Measurements from ENCODE around the gene RBP5. TPM values are rescaled to one million over a fixed set of nuclear protein-coding genes. Genes with fewer than 3 reads are reported as not detected.

RBP5 gene
- total RNA-seq, 4 donors from 2014 or later: 2.8 to 4.5 TPM; not detected in 2

DNA sequence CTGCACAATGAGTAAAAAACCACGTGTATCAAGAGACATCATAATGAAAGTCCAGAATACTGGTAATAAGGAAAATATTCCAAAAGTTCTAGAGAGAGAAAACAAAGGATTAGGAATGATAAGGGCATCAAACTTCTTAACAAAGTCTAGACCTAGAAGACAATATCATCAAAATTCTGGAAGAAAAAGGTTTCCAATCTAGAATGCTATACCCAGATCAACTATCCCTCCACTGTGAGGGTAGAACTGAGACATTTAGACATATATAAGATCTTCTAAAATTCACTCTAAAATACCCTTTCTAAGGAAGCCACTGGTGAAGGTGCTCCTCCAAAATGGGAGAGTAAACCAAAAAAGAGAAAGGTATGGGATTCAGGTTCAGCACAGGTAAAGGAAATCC is 22.6 kb downstream of the RBP5 start:
- DNase-seq: no peak
- peaks cover 5 to 14% of the 10 kb centered on the region in 2 donors for H3K4me1 ChIP-seq
- intact Hi-C loops (cut with DNase I): no loop called here
- H3K9me3 ChIP-seq: no peaks in the 10 kb centered on the region
- no peak overlapping the region for H3K4me3 ChIP-seq (replicated peaks in 1 of 3)
- H3K27me3 ChIP-seq: no peaks in the 10 kb centered on the region
- no peak overlapping the region for H3K27ac ChIP-seq
- WGBS, 2 donors: 88 to 91% methylated on average over 1 of the region's 1 CpG
- no peaks in the 10 kb centered on the region for H3K36me3 ChIP-seq
- TF ChIP-seq CTCF (IDR thresholded peaks at IDR 0.05) (no peak), POLR2A (IDR thresholded peaks at IDR 0.05) (no peak)

- DNase-seq: no peak
- H3K36me3 ChIP-seq: peaks cover 0 to 3% of the 10 kb centered on the region in 2 donors
- H3K9me3 ChIP-seq: no peaks in the 10 kb centered on the region
- peaks cover 5 to 8% of the 10 kb centered on the region in 2 donors for H3K4me1 ChIP-seq
- no peak overlapping the region for H3K4me3 ChIP-seq (replicated peaks in 1 of 3)
- no peaks in the 10 kb centered on the region for H3K27me3 ChIP-seq
- no peak overlapping the region for H3K27ac ChIP-seq
- 94 to 95% methylated on average over 14 of the region's 14 CpGs for WGBS, 2 donors
- no peak for TF ChIP-seq CTCF (IDR thresholded peaks at IDR 0.05)
- TF ChIP-seq POLR2A (IDR thresholded peaks at IDR 0.05): no peak
- intact Hi-C loops (cut with DNase I): loop anchor here (5.0 kb wide), 1 partner anchor 42 kb away; the partner anchor contains the start of gene C1S
Observed at GRCh38 chr12:7103837-7104584, 24.7 kb downstream of the RBP5 start.

GRCh38 chr12:7102582-7102981 is 26.1 kb downstream of the RBP5 start:
- WGBS, 2 donors: 88 to 91% methylated on average over 3 of the region's 3 CpGs
- H3K4me1 ChIP-seq: peaks cover 0 to 5% of the 10 kb centered on the region in 2 donors
- no peak for DNase-seq
- intact Hi-C loops (cut with DNase I): loop anchor here (5.0 kb wide), 1 partner anchor 40 kb away; the partner anchor contains the start of gene C1S
- no peak overlapping the region for H3K27ac ChIP-seq
- H3K36me3 ChIP-seq: peaks cover 0 to 3% of the 10 kb centered on the region in 2 donors
- H3K27me3 ChIP-seq: no peaks in the 10 kb centered on the region
- no peaks in the 10 kb centered on the region for H3K9me3 ChIP-seq
- TF ChIP-seq POLR2A (IDR thresholded peaks at IDR 0.05) (no peak), CTCF (IDR thresholded peaks at IDR 0.05) (no peak)
- no peak overlapping the region for H3K4me3 ChIP-seq (replicated peaks in 1 of 3)

GRCh38 chr12:7101694-7102131 is 27.0 kb downstream of the RBP5 start:
- WGBS, 2 donors: 65 to 88% methylated on average over 8 to 10 of the region's 10 CpGs
- intact Hi-C loops (cut with DNase I): loop anchor here (5.0 kb wide), 1 partner anchor 39 kb away; the partner anchor contains the start of gene C1S
- Histone ChIP-seq H3K27ac (peak overlapping the region in 1 of 3 donors; percentile 57), H3K27me3 (no peaks in the 10 kb centered on the region), H3K4me3 (replicated peaks in 1 of 3) (no peak overlapping the region), H3K4me1 (no peaks in the 10 kb centered on the region), H3K36me3 (peaks cover 0 to 3% of the 10 kb centered on the region in 2 donors), H3K9me3 (no peaks in the 10 kb centered on the region)
- DNase-seq: no peak
- no peak for TF ChIP-seq POLR2A (IDR thresholded peaks at IDR 0.05)
- no peak for TF ChIP-seq CTCF (IDR thresholded peaks at IDR 0.05)

All from thyroid gland (tissue), 4 donors.